Stimulated activated CD4-positive, alpha-beta T cell treated with anti-CD3 and anti-CD28 coated beads, TNF-alpha, amount 100 ng/mL, for 48 hours (primary cell): ENCODE measurements around the gene RBL1.
A peak's percentile ranks its signal among the peaks of the same experiment; 100 is the strongest.
"Not testable (repeated sequence)": the region's sequence is repeated elsewhere in the genome, so short reads cannot be mapped to it uniquely, and the experiment has no call there.

ENCODE experiments used
- DNase-seq, 3 donors: peaks; one replicate each; pipeline ENCODE4 v3.0.0-alpha.2; 2020; ENCODE audit warnings: low read depth in 3 of 3

RBL1 gene, protein sequence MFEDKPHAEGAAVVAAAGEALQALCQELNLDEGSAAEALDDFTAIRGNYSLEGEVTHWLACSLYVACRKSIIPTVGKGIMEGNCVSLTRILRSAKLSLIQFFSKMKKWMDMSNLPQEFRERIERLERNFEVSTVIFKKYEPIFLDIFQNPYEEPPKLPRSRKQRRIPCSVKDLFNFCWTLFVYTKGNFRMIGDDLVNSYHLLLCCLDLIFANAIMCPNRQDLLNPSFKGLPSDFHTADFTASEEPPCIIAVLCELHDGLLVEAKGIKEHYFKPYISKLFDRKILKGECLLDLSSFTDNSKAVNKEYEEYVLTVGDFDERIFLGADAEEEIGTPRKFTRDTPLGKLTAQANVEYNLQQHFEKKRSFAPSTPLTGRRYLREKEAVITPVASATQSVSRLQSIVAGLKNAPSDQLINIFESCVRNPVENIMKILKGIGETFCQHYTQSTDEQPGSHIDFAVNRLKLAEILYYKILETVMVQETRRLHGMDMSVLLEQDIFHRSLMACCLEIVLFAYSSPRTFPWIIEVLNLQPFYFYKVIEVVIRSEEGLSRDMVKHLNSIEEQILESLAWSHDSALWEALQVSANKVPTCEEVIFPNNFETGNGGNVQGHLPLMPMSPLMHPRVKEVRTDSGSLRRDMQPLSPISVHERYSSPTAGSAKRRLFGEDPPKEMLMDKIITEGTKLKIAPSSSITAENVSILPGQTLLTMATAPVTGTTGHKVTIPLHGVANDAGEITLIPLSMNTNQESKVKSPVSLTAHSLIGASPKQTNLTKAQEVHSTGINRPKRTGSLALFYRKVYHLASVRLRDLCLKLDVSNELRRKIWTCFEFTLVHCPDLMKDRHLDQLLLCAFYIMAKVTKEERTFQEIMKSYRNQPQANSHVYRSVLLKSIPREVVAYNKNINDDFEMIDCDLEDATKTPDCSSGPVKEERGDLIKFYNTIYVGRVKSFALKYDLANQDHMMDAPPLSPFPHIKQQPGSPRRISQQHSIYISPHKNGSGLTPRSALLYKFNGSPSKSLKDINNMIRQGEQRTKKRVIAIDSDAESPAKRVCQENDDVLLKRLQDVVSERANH

DNA sequence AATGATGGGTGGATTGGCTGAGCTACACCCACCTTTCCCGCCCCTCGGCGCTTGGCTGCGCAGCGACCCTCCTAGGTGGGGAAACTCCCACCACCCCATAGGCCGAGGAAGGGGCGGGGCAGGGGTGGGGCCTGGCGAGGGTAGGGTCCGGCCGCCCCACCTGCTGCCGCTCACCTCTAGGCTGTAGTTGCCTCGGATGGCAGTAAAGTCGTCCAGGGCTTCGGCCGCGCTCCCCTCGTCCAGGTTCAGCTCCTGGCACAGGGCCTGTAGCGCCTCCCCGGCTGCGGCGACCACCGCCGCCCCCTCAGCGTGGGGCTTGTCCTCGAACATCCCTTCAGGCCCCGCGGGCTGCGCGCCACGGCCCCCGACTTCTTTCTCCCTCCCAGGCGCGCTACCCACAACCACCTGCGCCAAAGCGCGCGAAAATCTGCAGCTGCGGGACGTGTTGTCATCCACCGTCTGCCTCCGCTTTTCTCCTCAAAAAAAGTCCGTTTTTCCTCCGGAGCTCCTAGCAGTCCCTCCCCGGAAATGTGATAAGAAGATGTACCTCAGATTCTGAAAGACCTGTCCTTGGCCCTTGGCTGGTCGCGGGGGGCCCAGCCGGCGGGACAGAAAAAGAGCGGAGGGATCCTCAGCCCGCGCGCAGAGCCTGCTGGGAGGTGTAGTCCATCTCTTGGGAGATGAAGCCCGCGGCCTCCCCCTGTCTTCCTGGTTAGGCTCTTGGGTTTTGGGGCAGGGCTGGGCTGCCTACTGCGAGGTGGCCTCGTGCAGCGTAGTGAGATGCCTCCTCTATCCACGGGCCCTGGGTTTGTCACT, at the start of gene RBL1:
Gene RBL1, minus strand, starts transcription at position 399 of the 816 bp plus-strand sequence. Its CDS starts 69 bp downstream, at position 330.
- DNase-seq: peak; percentile 76 to 87 (median 81)

DNA sequence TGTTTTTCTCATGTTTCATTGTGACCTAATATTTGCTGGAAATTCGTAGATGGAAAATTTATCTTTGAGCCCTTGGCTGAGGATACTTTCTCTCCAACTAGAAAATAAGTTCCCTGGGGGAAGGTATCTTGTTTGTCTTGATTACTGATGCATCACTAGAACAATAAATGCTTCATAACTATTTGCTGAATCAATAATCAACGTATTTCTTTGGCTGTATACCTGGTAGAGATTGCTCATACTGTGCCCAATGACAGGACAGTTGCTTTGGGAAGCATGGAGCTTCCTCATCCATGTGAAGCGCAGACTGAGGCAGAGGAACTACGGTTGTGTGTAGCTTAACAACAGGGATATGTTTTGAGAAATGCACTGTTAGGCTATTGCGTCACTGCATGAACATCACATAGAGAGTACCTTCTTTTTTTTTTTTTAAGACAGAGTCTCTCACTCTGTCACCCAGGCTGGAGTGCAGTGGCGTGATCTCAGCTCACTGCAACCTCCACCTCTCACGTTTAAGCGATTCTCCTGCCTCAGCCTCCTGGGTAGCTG, 49.1 kb upstream of the RBL1 start:
- DNase-seq: no peak

DNA sequence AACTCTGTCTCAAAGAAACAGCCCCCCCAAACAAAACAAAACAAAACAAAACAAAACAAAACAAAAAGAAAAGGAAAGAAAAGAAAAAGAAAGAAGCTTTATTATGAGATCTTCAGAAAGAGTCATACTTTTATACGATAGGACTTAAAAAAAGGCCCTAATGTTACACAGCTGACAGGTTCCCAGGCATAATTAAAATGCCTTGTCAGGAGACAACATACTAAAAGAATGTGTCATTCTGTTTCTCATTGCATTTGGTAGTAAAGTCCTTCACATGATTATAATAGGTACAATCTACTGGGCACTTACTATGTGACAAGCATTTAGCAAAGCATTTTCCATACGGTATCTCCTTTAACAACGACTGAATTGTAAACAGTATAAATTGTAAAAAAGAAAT, 46.9 kb upstream of the RBL1 start:
- no peak for DNase-seq

DNA sequence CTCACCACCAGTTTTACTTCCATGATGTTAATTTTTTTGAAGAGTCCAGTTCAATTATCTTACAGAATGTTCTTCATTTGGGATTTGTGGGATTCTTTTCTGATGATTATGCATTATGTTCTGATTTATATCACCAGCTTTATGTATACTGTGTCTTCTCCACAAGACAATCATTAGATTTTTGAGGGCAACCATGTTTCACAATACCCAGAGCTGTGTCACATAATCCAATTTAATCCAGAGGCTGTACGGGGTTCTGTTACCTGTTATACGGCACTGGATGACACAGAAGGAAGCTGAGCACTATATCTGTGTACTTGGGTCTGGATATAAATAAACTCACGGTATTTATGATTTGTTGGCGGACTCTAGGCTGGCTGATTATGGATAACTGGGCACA, 41.8 kb upstream of the RBL1 start:
- no peak for DNase-seq

DNA sequence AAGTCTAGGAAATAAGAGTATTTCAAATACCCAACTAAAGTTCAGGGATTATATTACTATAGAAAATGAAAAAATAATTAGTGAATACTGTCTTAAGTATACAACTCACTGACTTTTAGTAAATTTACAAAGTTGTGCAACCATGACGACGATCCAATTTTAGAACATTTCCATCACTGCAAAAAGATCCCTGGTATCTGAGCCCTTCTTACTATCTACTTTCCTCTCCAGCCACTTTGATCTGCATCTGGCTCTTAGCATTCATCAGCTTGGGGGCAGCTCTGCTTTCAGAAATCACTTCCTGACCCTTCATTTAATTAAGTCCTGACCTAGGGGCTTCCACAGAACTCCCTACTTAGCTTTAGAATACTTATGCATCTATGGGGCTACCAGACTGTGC, 38.2 kb upstream of the RBL1 start:
- no peak for DNase-seq

DNA sequence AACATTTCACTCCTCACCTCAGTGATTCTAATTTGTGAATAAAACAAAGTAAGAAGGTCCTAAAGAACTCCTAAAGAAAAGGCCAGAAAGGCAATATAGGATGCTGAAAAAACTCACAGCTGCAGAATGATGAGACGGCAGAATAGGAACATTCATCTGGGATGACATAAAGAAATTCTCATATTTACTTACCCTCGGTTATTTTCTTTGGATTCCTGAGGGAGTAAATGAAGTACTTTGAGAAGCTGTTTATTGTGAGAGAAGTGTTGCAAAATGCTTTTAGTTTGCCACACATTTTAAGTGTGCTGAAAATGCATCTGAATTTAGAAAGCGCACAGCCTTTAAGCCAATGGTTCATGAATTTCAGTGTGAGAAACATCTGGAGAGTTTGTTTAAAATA, 35.7 kb upstream of the RBL1 start:
- DNase-seq: no peak

DNA sequence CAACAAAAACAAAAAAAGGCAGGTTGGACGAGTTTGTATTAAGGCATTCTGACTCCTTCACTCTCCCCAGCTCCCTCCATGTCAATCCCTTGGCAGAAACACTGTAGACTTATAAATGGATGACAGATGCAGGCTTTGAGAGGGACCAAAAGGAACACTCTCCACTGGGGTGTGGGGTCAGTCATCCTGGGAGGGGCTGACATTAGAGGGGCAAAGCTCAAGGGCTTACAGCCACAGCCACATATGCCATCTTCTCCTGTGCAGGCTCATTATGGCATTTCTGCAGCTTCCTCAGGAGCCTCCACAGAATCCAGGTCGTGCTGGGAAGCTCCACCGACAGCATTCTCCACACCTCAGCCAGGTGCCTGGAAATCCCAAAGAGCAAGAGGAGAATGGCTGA, 33.0 kb upstream of the RBL1 start:
- DNase-seq: no peak

DNA sequence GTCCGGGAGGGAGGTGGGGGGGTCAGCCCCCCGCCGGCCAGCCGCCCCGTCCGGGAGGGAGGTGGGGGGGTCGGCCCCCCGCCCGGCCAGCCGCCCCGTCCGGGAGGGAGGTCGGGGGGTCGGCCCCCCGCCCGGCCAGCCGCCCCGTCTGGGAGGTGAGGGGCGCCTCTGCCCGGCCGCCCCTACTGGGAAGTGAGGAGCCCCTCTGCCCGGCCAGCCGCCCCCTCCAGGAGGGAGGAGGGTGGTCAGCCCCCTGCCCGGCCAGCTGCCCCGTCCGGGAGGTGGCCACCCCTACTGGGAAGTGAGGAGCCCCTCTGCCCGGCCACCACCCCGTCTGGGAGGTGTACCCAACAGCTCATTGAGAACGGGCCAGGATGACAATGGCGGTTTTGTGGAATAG, 30.5 kb upstream of the RBL1 start:
- DNase-seq: not testable (repeated sequence)

DNA sequence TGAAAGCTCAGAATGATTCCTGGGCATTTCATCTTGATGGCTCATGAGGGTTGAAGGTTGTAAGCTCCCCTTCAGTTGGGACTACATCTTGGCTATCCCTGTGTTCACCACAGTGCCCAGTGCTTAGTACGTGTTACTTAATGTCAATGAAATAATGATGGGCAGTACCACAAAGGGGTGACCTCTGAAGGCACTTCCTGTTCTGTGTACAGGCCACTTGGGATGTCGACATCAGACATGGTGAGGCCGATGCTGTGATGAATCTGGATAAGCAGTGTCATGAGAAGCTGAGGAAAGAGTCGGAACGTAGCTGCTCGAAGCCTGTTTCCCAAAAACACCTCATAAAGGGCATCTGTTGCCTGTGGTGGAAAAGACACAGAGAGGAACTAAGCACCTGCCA, 27.6 kb upstream of the RBL1 start:
- no peak for DNase-seq

DNA sequence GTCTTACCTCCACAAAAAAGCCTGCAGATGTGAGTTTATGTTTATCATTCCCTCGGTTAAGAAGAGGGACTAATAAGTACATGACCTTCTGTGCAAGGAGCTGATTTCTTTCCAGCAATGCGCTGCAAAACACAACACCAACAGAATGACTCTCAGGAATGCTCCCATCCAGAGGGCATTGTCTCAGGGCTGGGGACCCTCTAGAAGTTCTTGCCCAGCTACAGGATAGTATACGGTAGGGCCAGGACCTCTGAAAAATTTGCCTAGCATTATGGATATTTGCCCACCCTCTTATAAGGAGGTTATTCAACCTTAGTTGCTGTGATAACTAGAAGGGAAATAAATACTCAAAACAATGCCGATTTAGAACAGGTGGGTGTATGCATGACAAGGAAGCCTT, 24.7 kb upstream of the RBL1 start:
- no peak for DNase-seq

DNA sequence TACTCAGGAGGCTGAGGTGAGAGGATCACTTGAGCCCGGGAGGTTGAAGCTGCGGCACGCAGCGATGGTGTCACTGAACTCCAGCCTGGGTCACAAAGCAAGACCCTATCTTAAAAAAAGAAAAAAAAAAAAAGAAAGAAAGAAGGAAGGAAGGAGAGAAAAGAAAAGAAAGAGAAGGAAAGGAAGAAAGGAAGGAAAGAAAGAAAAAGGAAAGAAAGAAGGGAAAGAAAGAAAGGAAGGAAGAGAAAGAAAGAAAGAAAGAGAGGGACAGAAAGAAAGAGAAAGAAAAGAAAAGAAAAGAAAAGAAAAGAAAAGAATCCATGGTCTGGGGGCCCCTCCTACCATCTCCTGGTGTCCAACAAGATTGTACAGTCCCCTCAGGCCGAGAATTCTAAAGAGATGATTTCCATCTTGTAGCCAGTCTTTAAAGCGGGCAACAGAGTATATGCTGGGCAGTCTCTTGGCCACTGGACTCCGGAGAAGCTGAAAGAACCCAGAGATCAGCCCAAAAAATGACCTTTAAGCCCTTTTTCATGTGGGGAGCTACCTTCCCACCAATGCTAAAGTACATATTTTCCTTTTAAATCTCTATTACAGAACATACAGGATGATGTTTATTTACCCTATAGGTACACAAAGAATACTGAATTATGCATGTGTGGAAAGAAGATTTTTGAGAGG, 23.7 kb upstream of the RBL1 start:
- DNase-seq: no peak

DNA sequence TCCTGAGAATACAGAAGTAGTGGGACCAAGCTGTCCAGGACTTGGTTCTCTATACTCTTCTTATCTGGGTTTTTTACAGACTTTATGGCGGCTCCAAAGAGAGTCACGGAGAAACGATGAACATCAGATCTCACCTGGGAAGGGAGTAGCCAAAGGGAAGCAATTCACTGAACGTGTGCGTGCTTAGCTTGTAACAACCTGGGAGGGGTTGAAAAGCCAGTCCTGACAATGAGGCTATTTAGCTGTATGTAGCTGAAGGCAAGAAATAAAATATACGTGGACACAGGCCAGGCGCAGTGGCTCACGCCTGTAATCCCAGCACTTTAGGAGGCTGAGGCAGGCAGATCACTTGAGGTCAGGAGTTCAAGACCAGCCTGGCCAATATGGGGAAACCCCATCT, 18.2 kb upstream of the RBL1 start:
- DNase-seq: no peak

DNA sequence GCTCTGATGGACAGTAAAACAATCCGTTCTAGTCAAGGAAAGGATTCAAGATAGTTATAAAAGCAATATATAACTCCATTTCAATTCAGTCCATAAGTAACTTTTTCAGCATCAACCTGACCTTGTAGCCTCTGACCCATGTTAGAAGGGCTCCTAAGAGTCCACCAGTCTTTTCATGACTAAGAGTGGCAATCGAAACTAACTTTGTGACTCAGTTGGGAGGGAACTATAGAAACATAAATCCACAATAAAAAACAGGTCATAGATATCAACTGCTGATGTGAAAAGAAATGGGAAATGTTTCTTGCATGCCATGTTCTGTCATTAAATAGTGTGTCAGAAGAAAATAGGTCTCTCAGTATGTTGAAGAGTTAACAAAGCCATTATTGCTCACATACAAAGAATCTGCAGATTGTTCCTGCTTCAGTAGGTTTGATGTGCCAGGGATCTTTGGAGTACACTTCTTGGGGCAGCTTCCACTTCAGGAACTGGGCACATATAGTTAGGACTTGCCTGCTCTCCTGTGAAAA, 16.2 kb upstream of the RBL1 start:
- no peak for DNase-seq

DNA sequence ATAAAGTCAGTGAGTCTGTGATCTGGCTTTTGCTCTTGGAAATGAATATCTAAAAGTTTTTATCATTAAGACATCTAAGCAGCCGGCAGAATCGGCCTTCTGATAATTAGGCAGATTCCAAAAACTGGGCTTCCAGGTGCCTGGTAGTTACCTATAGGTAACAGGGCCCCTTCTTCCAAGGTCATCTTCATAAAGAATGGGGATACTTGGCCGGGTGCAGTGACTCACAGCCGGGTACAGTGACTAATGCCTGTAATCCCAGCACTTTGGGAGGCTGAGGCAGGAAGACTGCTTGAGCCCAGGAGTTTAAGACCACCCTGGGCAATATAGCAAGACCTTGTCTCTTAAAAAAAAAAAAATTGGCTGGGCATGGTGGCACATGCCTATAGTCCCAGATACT, 12.9 kb upstream of the RBL1 start:
- no peak for DNase-seq

DNA sequence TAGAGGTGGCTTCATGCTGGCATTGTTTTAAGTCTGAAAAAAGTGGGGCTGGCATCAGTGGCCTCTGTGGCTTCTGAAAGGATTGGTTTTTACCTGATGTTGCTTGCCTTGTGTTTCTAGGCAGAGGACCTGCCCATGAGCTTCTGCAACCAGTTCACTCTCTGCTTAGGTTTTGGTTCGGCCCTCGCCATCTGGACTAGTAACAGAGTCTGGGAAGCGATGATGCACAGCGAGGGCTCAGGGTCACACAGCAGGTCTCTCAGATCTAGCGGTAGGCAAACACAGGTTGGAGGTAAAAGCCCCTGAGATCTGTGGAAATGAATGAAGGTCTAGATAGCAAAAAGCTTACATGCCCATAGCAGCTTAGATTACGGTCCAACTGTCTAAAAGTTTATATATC, 6.8 kb upstream of the RBL1 start:
- DNase-seq: no peak

DNA sequence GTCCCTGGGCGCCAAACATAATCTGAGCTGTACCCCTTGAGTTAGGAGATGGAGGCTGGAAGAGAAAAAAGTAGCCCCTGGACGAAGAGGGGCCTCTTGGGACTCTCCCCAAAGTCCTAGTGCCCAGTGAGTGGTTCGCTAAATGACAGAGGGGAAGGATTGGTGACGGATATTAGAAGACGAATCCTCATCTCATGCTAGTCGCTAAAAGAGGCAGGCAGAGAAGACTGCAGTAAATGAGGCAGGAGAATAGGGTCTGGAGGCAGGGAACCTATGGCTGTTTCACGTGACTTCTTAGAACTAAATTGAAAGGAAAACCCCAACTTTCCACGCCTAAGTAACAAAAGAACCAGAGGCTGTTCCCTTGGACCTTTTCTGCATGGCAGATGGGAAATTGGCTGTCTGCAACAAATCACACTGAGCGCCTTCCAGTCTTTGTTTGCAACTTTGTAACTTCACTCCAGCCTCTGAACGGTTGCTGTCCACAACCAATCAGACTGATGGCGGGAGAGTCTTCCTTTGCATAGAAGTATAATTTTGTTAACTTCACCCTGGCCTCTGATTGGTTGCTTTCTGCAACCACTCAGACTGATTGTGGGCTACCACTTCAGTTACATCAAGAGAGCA, 731 bp upstream of the RBL1 start:
- DNase-seq: peak in 1 of 3 donors; percentile 16

DNA sequence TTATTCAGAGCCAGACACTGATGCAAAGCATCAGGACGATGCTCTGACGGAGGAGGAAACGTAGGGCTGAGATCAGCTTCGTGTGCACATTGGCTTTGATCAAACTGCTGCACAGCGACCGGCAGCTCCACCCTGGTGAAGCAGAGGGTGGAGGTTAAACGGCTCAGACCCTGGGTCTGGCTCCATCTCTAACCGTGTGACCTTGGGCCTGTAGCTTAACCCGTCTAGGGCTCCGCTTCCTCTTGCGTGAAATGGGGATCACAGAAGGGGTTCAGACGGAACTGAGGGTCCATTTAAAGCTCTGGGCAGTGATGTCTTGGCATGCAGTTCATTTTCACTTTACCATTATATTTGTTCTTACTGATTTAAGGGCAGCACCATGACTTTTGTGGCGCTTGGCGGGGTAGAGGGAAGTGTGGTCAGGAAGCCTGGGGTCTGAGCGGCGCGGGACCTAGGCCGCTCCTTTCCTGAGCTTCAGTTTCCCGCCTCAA, 644 bp downstream of the RBL1 start:
- peak in 2 of 3 donors; percentile 20 to 21 for DNase-seq

DNA sequence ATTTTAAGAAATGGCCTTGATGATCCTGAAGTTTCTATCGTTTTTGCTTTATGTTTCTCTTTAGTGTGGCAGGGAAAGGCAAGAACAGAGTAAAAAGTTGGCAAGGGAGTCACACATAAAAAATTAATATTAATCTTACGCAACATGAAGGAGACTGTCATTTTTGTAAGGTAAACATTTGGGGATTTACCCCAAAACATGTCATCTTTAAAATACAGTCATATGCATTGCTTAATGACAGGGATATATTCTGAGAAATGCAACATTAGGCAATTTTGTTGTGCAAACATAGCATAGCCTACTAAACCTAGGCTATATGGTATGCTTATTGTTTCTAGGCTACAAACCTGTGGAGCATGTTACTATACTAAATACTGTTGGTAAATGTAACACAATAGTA, 5.4 kb downstream of the RBL1 start:
- DNase-seq: no peak

DNA sequence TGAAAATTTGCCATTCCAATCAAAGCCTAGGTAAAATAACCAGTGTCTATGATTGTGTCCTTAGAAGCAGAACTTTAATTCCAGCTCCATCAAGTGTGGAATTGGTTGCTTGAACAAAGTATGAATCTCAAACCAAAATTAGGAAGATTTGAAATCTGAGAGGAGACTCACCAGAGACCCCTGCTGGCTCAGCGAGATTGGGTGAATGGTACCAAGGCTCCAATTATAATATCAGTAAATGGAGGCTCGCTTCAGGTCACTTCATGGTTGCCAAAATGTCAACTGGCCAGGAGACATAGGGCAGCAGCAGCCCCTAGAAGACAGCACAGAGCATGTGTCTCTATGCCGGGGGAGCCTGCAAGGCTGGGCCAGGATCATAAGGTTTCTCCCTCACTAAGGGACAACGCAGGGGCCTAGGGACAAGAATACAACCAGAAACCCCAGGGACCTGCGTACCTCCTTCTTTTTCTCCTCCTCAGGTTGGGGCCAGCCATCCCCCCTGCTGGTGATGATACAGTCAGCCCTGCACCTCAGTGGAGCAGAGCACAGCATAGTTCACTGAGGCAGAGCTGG, 14.0 kb downstream of the RBL1 start:
- no peak for DNase-seq

DNA sequence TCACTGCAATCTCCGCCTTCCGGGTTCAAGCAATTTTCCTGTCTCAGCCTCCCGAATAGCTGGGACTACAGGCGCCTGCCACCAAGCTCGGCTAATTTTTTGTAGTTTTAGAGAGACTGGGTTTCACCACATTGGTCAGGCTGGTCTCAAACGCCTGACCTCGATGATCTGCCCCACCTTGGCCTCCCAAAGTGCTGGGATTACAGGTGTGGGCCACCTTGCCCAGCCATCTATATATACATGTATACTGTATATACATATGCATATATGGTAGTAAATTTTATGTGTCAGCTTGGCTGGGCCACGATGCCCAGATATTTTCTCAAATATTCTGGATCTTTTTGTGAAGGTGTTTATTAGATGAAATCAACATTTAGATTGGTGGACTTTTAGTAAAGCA, 18.8 kb downstream of the RBL1 start:
- no peak for DNase-seq
